PC-3 (cell line): Measurements from ENCODE around the gene AGRN. TPM values are rescaled to one million over a fixed set of nuclear protein-coding genes. Genes with fewer than 3 reads are reported as not detected.
"Not testable (repeated sequence)": the region's sequence is repeated elsewhere in the genome, so short reads cannot be mapped to it uniquely, and the experiment has no call there.

Experiments used
- ATAC-seq: fragments of 200-7000 bp; cut with Tn5 transposase; 2 replicates; pipeline ENCODE4 v1.9.1; 2020; ENCODE audit warnings: mild to moderate bottlenecking, moderate library complexity
- BruUV-seq: library from RNA; stranded (reverse); fragments of 400-500 nt; replicated peaks from 2 replicates; lab custom pipeline; 2021; lab: Mats Ljungman, UMichigan
- CTCF ChIA-PET: fragments of 300-600 bp; sonication (Branson Sonifier 250); formaldehyde crosslinking; loops from one replicate; lab custom pipeline; 2022; ENCODE audit warnings: antibody characterized with exemption; lab: Charles Lee
- POLR2A ChIA-PET: fragments of 300-600 bp; sonication (Branson Sonifier 250); formaldehyde crosslinking; loops from one replicate; lab custom pipeline; 2022; ENCODE audit warnings: antibody characterized with exemption; ENCODE audit not compliant: unreplicated experiment; lab: Charles Lee
- DNase-seq: peaks from one replicate; pipeline ENCODE4 v3.0.0-alpha.2; 2015
- H2AFZ ChIP-seq: fragments of 300-600 bp; sonication (generic); 2 replicates; pipeline ENCODE4 v1.6.0; 2016; ENCODE audit warnings: antibody characterized with exemption, low read length
- H3F3A ChIP-seq: fragments of 300-600 bp; sonication (generic); one replicate; pipeline ENCODE4 v1.6.0; 2017; ENCODE audit warnings: antibody characterized with exemption, low read length, control low read depth, mild to moderate bottlenecking; ENCODE audit not compliant: unreplicated experiment
- H3K27ac ChIP-seq: fragments of 300-600 bp; sonication (generic); 2 replicates; pipeline ENCODE4 v1.5.1; 2016; ENCODE audit warnings: mild to moderate bottlenecking, low read length
- H3K27me3 ChIP-seq: fragments of 300-600 bp; sonication (generic); 2 replicates; pipeline ENCODE4 v1.6.1; 2016; ENCODE audit warnings: low read length, mixed read lengths
- H3K36me3 ChIP-seq: fragments of 300-600 bp; sonication (generic); 2 replicates; pipeline ENCODE4 v1.6.1; 2016; ENCODE audit warnings: low read depth, mixed run types, low read length, mixed read lengths
- H3K4me1 ChIP-seq: fragments of 300-600 bp; sonication (generic); 2 replicates; pipeline ENCODE4 v1.5.1; 2016; ENCODE audit warnings: low read length; ENCODE audit not compliant: insufficient read depth
- H3K4me2 ChIP-seq: fragments of 300-600 bp; sonication (generic); 2 replicates; pipeline ENCODE4 v1.6.0; 2016; ENCODE audit warnings: low read length
- H3K4me3 ChIP-seq: fragments of 300-600 bp; sonication (generic); 2 replicates; pipeline ENCODE4 v1.5.1; 2016; ENCODE audit warnings: mild to moderate bottlenecking, low read length, mixed read lengths
- H3K79me2 ChIP-seq: fragments of 300-600 bp; sonication (generic); 2 replicates; pipeline ENCODE4 v1.6.1; 2017; ENCODE audit warnings: low read length, mixed read lengths
- H3K9ac ChIP-seq: fragments of 300-600 bp; sonication (generic); 2 replicates; pipeline ENCODE4 v1.6.0; 2016; ENCODE audit warnings: mild to moderate bottlenecking, low read length
- H3K9me2 ChIP-seq: fragments of 300-600 bp; sonication (generic); replicated peaks from 2 replicates; pipeline ENCODE4 v1.6.1; 2016; ENCODE audit warnings: mixed run types, low read length, mixed read lengths
- H3K9me3 ChIP-seq: fragments of 300-600 bp; sonication (generic); 2 replicates; pipeline ENCODE4 v1.6.1; 2016; ENCODE audit warnings: low read length, mixed read lengths
- H4K20me1 ChIP-seq: fragments of 300-600 bp; sonication (generic); 2 replicates; pipeline ENCODE4 v1.6.1; 2016; ENCODE audit warnings: low read length, mixed read lengths
- CTCF ChIP-seq: fragments of 300-600 bp; sonication (generic); conservative IDR thresholded peaks from 2 replicates; pipeline ENCODE4 v1.5.1; 2017; ENCODE audit warnings: antibody characterized with exemption, low read depth, mild to moderate bottlenecking, low read length
- EZH2 ChIP-seq: fragments of 300-600 bp; sonication (generic); IDR thresholded peaks from one replicate; pipeline ENCODE4 v1.6.1; 2017; ENCODE audit warnings: antibody characterized with exemption, mild to moderate bottlenecking, low read length; ENCODE audit not compliant: unreplicated experiment
- EZH2phosphoT487 ChIP-seq: fragments of 300-600 bp; sonication (generic); IDR thresholded peaks from 2 replicates; pipeline ENCODE4 v1.6.1; 2018; ENCODE audit warnings: mild to moderate bottlenecking, antibody characterized with exemption, low read length, borderline replicate concordance
- intact Hi-C: fragments of 100-400 bp; cut with micrococcal nuclease; formaldehyde crosslinking; loops from 2 replicates; pipeline ENCODE4 v1.9.0; 2023
- total RNA-seq: library from RNA; depleted of rRNA; stranded (reverse); fragments of >200 nt; gene quantifications from 2 replicates; pipeline ENCODE4 v1.2.3, GENCODE V29; 2014

The AGRN gene
- total RNA-seq, 1 experiment from 2014 or later = 273 TPM

GRCh38 chr1:991895-992294 lies 28.0 kb upstream of the AGRN start:
- TF ChIP-seq EZH2phosphoT487 (no peak), EZH2 (no peak), CTCF (no peak)
- intact Hi-C loops = no loop called here
- Histone ChIP-seq H3K27ac (no peak overlapping the region), H3K9ac (no peak overlapping the region), H3F3A (no peaks in the 10 kb centered on the region), H3K4me2 (no peak overlapping the region), H3K4me1 (no peaks in the 10 kb centered on the region), H3K9me2 (no peaks in the 10 kb centered on the region), H3K4me3 (no peak overlapping the region), H4K20me1 (peaks cover under 1% of the 10 kb centered on the region; the same call in 1 of the 2 replicates), H3K27me3 (no peaks in the 10 kb centered on the region), H3K9me3 (no peaks in the 10 kb centered on the region), H3K36me3 (peaks cover 3% of the 10 kb centered on the region), H3K79me2 (no peaks in the 10 kb centered on the region), H2AFZ (no peak overlapping the region)
- BruUV-seq = no TSS peak
- CTCF ChIA-PET = no interaction called here
- no peak for DNase-seq
- no peak for ATAC-seq
- POLR2A ChIA-PET = no interaction called here

DNA sequence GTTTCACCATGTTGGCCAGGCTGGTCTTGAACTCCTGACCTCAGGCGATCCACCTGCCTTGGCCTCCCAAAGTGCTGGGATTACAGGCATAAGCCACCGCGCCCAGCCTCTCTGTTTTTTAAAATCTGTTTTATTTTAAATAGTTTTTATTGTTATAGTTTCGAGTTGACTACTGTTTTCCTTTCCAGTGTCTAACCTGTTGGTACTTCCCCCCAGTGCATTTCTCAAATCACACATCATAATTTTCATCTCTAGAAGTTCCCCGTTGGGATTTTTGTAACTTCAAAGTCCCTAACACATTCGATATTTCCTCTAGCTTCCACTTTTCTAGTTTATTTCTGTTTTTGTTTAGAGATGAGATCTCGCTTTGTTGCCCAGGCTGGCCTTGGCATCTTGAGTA lies 27.6 kb upstream of the AGRN start:
- Histone ChIP-seq H3F3A (no peaks in the 10 kb centered on the region), H4K20me1 (peaks cover 5% of the 10 kb centered on the region; the same call in 1 of the 2 replicates), H3K9ac (no peak overlapping the region), H3K9me3 (no peaks in the 10 kb centered on the region), H3K9me2 (no peaks in the 10 kb centered on the region), H3K36me3 (peaks cover 3% of the 10 kb centered on the region), H3K4me3 (no peak overlapping the region), H2AFZ (no peak overlapping the region), H3K4me2 (no peak overlapping the region), H3K27me3 (no peaks in the 10 kb centered on the region), H3K4me1 (no peaks in the 10 kb centered on the region), H3K27ac (no peak overlapping the region), H3K79me2 (0 out of 2 replicates have a peak, but pooled peaks cover under 1% of the 10 kb centered on the region)
- no peak for DNase-seq
- no peak for ATAC-seq
- ChIA-PET POLR2A (no interaction called here), CTCF (no interaction called here)
- no TSS peak for BruUV-seq
- TF ChIP-seq CTCF (no peak), EZH2 (no peak), EZH2phosphoT487 (no peak)
- intact Hi-C loops = no loop called here

DNA sequence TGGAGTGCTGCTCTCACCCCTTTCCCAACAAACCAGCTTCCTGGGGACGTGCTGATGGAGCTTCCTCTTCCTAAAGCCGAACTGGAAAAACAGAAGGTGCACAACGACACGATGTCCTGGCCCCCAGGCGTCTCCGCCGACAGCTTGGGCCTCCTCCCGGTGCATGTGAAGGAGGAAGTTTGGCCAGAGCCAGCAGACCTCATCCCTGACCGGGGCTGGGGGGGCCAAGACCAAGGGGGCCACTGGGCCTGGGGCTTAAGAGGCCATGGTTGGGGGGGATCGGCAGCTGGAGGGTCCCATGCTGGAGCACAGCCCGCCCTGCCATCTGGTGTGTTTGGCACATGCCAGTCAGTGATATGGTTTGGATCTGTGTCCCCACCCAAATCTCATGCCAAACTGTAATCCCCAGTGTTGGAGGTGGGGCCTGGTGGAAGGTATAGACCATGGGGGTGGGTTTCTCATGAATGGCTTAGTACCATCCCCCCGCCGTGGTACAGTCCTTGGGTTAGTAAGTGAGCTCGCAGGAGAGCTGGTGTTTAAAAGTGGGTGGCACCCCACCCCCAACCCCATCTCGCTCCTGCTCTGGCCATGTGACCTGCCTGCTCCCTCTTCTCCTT lies 26.4 kb upstream of the AGRN start:
- Histone ChIP-seq H3K9ac (no peak overlapping the region), H2AFZ (no peak overlapping the region), H3K36me3 (peaks cover 3% of the 10 kb centered on the region), H3K4me2 (no peak overlapping the region), H3K4me1 (no peaks in the 10 kb centered on the region), H3K9me2 (no peaks in the 10 kb centered on the region), H3K27ac (no peak overlapping the region), H3F3A (no peaks in the 10 kb centered on the region), H3K9me3 (no peaks in the 10 kb centered on the region), H3K79me2 (peaks cover 11% of the 10 kb centered on the region), H4K20me1 (peaks cover 17% of the 10 kb centered on the region), H3K4me3 (no peak overlapping the region), H3K27me3 (no peaks in the 10 kb centered on the region)
- BruUV-seq = no TSS peak
- TF ChIP-seq EZH2phosphoT487 = no peak
- TF ChIP-seq EZH2 = no peak
- TF ChIP-seq CTCF = no peak
- POLR2A ChIA-PET = no interaction called here
- DNase-seq (no peak), ATAC-seq (no peak)
- CTCF ChIA-PET = no interaction called here
- intact Hi-C loops = no loop called here

DNA sequence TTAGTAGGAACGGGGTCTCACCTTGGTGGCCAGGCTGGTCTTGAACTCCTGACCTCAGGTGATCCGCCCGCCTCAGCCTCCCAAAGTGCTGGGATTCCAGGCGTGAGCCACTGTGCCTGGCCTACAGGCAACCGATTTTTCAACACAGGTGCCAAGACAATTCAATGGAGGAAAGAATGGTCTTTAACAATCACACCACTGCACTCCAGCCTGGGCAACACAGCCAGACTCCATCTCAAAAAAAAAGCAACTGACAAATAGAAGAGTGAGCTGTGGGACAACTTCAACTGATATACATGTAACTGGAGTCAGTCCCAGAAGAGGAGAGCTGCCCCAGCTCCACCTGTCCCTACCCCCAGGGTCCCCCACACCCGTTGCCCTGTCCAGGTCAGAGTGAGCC lies 25.4 kb upstream of the AGRN start:
- H3K4me3 ChIP-seq, H3K9ac ChIP-seq, POLR2A ChIA-PET, H3F3A ChIP-seq, H3K9me2 ChIP-seq, H3K27me3 ChIP-seq, H3K9me3 ChIP-seq, H3K36me3 ChIP-seq, H3K27ac ChIP-seq, H3K4me1 ChIP-seq, H3K4me2 ChIP-seq, ATAC-seq, H2AFZ ChIP-seq, BruUV-seq, DNase-seq, intact Hi-C loops: not testable (repeated sequence)
- Histone ChIP-seq H3K79me2 (peaks cover 20% of the 10 kb centered on the region), H4K20me1 (peaks cover 22% of the 10 kb centered on the region)
- CTCF ChIA-PET = interaction anchor here (0.6 kb wide), 1 partner anchor 136 kb away, joined by 3 read pairs; no protein-coding TSS in a partner anchor
